Measurements from ENCODE around the gene JARID2. TPM values are rescaled to one million over a fixed set of nuclear protein-coding genes. Genes with fewer than 3 reads are reported as not detected.

Gene JARID2
- total RNA-seq (2013; cell fraction: nucleolus; rRNA removed) = 86.6 and 96.7 TPM in 2 replicates
- total RNA-seq (2014; rRNA removed) (11.2 and 11.8 TPM in 2 replicates), total RNA-seq (2014; rRNA removed; fragmentation: Illumina TruSeq; extraction: Trizol) (12.4 and 13.4 TPM in 2 replicates), total RNA-seq (2021) (19.7 and 21.1 TPM in 2 replicates), polyA plus RNA-seq (2011; rRNA removed) (17.9 and 21.6 TPM in 2 replicates), polyA plus RNA-seq (2014; fragmentation: Illumina TruSeq; extraction: Trizol) (13.7 and 14.6 TPM in 2 replicates), polyA plus RNA-seq (2014; fragmentation: Nextera tagmentation; extraction: Ambion mirVana) (1 to 10 TPM; 4.2 to 5.2 TPM), polyA plus RNA-seq (2014; rRNA removed) (12.2 and 12.7 TPM in 2 replicates), polyA plus RNA-seq (2016; fragmentation: Nextera tagmentation; extraction: Ambion mirVana) (1 to 10 TPM; 5.9 to 7.4 TPM), polyA minus RNA-seq (2011; rRNA and poly(A)+ RNA removed) (33.6 and 37.9 TPM in 2 replicates), Bru-seq, nascent RNA (percentile 95 among the genes with signal in this experiment), BruChase-seq, experiment 1, labeled RNA remaining after a 6-hour chase (percentile 85 among the genes with signal in this experiment), BruChase-seq, experiment 2, labeled RNA remaining after a 2-hour chase (percentile 85 among the genes with signal in this experiment)
- 5.4 TPM for polyA plus RNA-seq (2011; ENCODE audit: low read depth)
- 20.8 and 21.1 TPM in 2 replicates for polyA plus RNA-seq (2011; cell fraction: cytosol; rRNA removed)
- 42.4 and 49.0 TPM in 2 replicates for polyA plus RNA-seq (2011; cell fraction: nucleus; rRNA removed)
- polyA plus RNA-seq (2012) = 11.3 and 12.0 TPM in 2 replicates
- polyA minus RNA-seq (2011; cell fraction: cytosol; rRNA and poly(A)+ RNA removed) = 12.0 and 16.0 TPM in 2 replicates
- polyA minus RNA-seq (2011; cell fraction: nucleus; rRNA and poly(A)+ RNA removed) = 29.5 and 42.3 TPM in 2 replicates
- long read RNA-seq, experiment 1, partial matches to known transcripts = 1 of 3 reads
- long read RNA-seq, experiment 1, other reads (novel, unspliced or antisense) = 2 of 3 reads
- long read RNA-seq, experiment 2, partial matches to known transcripts = 21 of 39 reads
- long read RNA-seq, experiment 2, other reads (novel, unspliced or antisense) = 18 of 39 reads

- peak within 1 kb of the TSS; percentile 93 for H2AFZ ChIP-seq (ENCODE audit: control insufficient read depth, low read depth, low read length)
- H3K4me2 ChIP-seq (ENCODE audit: control insufficient read depth, insufficient read depth) = peak within 1 kb of the TSS; percentile 72
- in situ Hi-C loops (cut with MboI) = loop anchor here (5.0 kb wide), 1 partner anchor 1033 kb away; no protein-coding TSS in a partner anchor
- ChIA-PET CTCF (interaction anchor here (0.8 to 1.1 kb wide), 4 partner anchors 113 to 1034 kb away, joined by 3 to 4 read pairs (median 3); no protein-coding TSS in a partner anchor), RAD21 (ENCODE audit: unreplicated experiment) (interaction anchor here (0.6 to 1.2 kb wide), 16 partner anchors 12 to 1908 kb away, joined by 3 to 5 read pairs (median 3); no protein-coding TSS in a partner anchor), SMC1A (ENCODE audit: uncharacterized antibody, unreplicated experiment) (interaction anchor here (0.6 to 1.2 kb wide), 5 partner anchors 9 to 369 kb away, joined by 3 to 4 read pairs (median 3); no protein-coding TSS in a partner anchor), POLR2A (interaction anchor here (0.6 to 1.2 kb wide), 5 partner anchors 21 to 369 kb away, joined by 3 read pairs; no protein-coding TSS in a partner anchor)
- ATAC-seq = peak; percentile 72
- no peaks in the 10 kb centered on the region for H3K27me3 ChIP-seq (replicated peaks in 1 of 2; ENCODE audit: control insufficient read depth in 2 of 2, insufficient read depth in 2 of 2, low read length in 1 of 2)
- peak within 1 kb of the TSS; percentile 97 for H3K4me3 ChIP-seq
- H3K79me2 ChIP-seq (ENCODE audit: control insufficient read depth, insufficient read depth, low read length) = peaks cover 45% of the 10 kb centered on the region
- H3K4me1 ChIP-seq (ENCODE audit: control insufficient read depth, insufficient read depth, low read length) = peaks cover under 1% of the 10 kb centered on the region; the same call in 1 of the 2 replicates
- 1% methylated on average over 47 of the region's 59 CpGs for whole genome bisulfite sequencing (ENCODE audit: insufficient coverage, insufficient replicate concordance, low lambda C conversion rate, missing lambda C conversion rate)
- peak within 1 kb of the TSS; percentile 97 for H3K27ac ChIP-seq (ENCODE audit: control insufficient read depth, insufficient read depth)
- H3K9ac ChIP-seq (ENCODE audit: control insufficient read depth, insufficient read depth, low read length) = peak within 1 kb of the TSS; percentile 89
- no TSS peak for BruUV-seq (replicated peaks)
- no peaks in the 10 kb centered on the region for H3K36me3 ChIP-seq (ENCODE audit: control insufficient read depth in 2 of 2, insufficient read depth in 2 of 2, low read length in 1 of 2)
- FAIRE-seq = peak; percentile 78
- no peaks in the 10 kb centered on the region for H3K9me3 ChIP-seq (replicated peaks; ENCODE audit: control insufficient read depth, insufficient read depth, low read length)
- peak; percentile 91 for DNase-seq (ENCODE audit: low read depth, low spot score)
- H4K20me1 ChIP-seq (ENCODE audit: control insufficient read depth, insufficient read depth) = no peaks in the 10 kb centered on the region
- intact Hi-C loops (cut with micrococcal nuclease; ENCODE audit: unreplicated experiment) = loop anchor here (1.0 to 10.0 kb wide), 7 partner anchors 93 to 1034 kb away; no protein-coding TSS in a partner anchor
- peak; percentile 28 for TF ChIP-seq RUNX3 (IDR thresholded peaks at IDR 0.05; ENCODE audit: low read length)
- TF ChIP-seq E4F1 (IDR thresholded peaks at IDR 0.05; ENCODE audit: borderline replicate concordance, partially characterized antibody) = peak; percentile 30
- TF ChIP-seq POLR2AphosphoS5 (IDR thresholded peaks at IDR 0.05; ENCODE audit: low read length) = peak; percentile 69
- peak; percentile 69 for TF ChIP-seq GATAD2B (conservative IDR thresholded peaks at IDR 0.05; ENCODE audit: low read depth)
- no peak for TF ChIP-seq ZNF687 (IDR thresholded peaks at IDR 0.05)
- no peak for TF ChIP-seq POLR2AphosphoS2 (IDR thresholded peaks at IDR 0.05; ENCODE audit: low read depth, low read length)
- peak; percentile 61 for TF ChIP-seq SKIL (IDR thresholded peaks at IDR 0.05; ENCODE audit: low read depth, poor library complexity, severe bottlenecking)
- TF ChIP-seq CBX3 (IDR thresholded peaks at IDR 0.05; ENCODE audit: borderline replicate concordance, low read depth) = no peak
These were observed at the start of gene JARID2 for GRCh38 chr6:15245361-15246216. Gene JARID2, plus strand, starts transcription at chr6:15246069. Its CDS starts 471 bp downstream, at chr6:15246540.
